ENCODE measurements around the gene KRTAP10-8.

- TF ChIP-seq CTCF (IDR thresholded peaks at IDR 0.05; ENCODE audit: low read length) (no peak), EZH2phosphoT487 (IDR thresholded peaks at IDR 0.05; ENCODE audit: low read length) (no peak), EZH2 (optimal IDR thresholded peaks at IDR 0.05; ENCODE audit: low read depth, low read length) (no peak)
Observed at GRCh38 chr21:44592446-44593311, 19.2 kb upstream of the KRTAP10-8 start, which contains the start of gene KRTAP10-6.

All from MM.1S (cell line).